Pulmonary artery endothelial cell (primary cell): Measurements from ENCODE around the gene NFATC1. TPM values are rescaled to one million over a fixed set of nuclear protein-coding genes. Genes with fewer than 3 reads are reported as not detected.

Experiments
- DNase-seq: peaks from one replicate; pipeline ENCODE4 v3.0.0-alpha.2; 2011; ENCODE audit warnings: low read depth, low spot score
- total RNA-seq: library from RNA; depleted of rRNA; stranded (reverse); fragments of >200 nt; gene quantifications from 2 replicates; pipeline ENCODE4 v1.2.3, GENCODE V29; 2014

Gene NFATC1
- total RNA-seq, 1 donor from 2014 or later: 4.5 TPM

DNA sequence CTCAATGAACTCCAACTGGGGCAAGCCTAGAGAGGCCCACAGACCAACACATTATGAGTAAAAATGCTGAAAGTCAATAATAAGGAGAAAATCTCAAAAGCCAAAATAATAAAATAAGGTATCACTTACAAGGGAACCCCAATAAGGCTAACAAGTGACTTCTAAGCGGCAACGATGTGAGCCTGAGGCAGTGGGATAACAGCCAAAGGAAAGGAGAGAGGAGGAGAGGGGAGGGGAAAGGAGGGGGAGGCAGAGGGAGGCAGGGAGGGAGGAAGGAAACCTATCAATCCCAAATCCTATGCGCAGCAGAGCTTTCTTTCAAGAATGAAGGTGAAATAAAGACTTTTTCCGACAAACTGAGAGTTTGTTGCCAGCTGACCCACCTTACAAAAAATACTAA lies 6.0 kb upstream of the NFATC1 start:
- no peak for DNase-seq

DNA sequence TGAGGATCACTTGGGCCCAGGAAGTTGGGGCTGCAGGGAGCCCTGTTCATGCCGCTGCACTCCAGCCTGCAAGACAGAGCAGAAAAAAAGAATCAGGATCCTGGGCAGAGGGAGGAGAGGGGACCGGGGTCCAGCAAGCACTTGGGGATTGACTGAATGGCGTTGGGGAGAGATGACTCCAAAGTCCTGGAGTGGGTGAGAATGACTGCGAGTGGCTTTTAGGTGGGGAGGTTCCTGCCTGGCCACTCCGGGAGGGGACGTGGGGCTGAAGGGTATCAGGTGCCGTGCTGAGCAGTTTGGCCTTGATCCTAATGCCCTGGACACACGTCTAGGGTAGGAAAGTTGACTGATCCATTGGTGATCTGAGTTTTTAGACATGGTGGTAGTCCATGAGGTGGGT lies 3.5 kb upstream of the NFATC1 start:
- no peak for DNase-seq

DNA sequence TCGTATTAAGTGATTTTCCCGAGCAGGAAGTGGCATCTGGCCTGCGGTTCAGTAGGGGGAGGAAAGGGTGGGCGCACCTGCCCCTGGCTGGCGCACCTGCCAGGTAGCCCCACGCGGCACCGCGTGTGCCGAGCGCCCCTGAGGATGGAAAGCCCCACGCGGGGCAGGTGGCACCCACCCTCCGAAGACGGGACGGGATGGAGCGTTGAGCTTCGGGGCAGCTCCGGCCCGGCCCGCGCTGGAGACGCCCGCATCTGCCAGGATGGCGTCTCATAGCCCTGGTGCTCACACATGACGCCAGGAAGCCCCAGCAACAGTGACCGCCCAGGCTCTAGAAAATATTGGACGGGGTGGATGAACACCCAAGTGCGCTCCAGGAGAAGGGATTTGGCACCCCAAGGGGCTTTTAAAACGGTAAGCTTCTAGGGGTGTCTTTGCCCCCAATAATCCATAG lies 2.5 kb upstream of the NFATC1 start:
- DNase-seq: no peak

DNA sequence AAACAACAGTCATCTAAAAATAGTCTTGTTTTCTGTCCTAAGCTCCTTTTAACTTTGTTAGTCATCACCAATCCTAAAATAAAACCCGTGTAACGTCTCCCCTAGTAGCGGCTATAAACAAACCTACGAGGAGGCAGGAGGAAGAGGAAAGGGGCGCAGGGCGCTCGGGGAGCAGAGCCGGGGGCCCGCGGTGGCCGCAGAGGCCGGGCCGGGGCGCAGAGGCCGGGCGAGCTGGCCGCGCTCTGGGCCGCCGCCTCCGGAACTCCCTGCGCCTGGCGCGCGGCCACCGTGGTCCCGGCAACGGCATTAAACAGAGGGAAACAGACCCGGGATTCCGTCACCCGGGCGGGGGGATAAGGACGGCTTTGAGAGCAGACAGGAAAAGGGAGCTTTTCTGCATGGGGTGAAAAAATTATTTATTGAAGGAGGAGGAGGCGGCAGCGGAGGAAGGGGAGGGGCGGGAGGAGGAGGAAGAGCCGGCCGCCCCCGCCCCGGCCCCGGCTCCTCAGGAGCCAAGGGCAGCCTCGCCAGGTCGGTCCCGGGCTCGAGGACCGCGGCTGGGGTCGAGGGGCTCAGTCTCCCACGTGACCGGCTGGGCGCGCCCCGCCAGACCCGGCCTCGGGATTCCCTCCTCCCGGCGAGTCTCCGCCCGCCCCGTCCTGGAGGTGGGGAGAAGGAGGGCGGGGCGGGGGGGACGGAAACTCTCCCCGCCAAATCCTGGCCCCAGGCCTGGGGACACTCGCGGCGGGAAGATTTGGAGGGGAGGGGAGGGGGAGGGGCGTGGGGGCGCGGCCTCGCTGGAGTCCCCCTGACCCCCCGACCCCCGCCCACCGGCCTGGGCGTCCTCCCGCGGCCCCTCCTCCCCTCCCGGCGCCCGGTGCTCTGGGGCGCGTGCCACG lies 1.8 kb upstream of the NFATC1 start:
- peak; percentile 87 for DNase-seq

DNA sequence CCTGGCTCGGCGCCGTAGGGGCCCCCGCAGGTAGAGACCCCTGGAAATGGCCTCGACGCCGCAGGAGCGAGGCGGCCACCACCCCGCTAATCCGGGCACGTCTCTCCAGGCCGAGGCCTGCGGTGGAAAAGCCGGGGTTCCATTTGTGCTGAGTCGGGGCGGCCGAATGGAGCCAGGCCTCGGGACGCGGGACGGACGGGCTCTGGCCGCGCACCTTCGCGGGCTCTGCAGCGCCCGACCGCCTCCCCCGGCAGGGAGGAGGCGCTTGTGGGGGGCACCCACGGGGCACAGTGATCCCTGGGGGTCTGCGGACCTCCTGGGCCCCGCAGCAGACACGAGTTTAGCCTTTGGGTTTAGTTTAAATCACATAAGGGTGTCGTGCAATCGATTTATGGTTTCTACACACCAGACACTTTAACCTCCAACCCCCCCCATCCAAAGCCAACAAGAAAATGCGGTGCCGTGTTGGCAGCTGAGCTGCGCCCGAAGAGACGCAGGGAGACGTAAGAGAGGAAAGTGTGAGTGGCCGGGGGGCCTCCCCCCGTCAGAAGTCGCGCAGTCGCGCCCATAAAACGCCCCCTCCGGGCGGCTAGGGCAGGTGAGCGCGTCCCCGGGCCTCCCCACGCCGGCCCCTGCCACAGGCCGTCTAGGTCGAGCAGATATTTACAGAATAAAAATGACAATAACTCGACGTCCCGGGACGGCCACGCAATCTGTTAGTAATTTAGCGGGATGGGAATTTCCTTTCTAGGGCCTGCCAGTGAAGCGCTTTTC lies 1.0 kb upstream of the NFATC1 start:
- DNase-seq: no peak

DNA sequence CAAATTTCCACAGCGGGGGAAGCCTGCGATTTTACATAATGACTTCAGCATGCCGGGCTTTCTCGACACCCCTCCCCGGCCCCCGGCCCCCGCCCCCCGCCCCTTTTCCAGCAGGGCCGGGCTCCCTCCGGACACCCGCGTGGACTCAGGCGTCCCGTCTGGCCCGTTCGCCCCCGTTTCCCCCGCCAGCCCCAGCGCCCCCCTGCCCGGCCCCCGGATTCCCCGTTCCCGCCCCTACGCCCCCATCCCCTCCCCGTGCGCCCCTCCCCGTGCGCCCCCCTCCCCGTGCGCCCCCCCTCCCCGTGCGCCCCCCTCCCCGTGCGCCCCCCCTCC lies 456 bp upstream of the NFATC1 start:
- DNase-seq: no peak

DNA sequence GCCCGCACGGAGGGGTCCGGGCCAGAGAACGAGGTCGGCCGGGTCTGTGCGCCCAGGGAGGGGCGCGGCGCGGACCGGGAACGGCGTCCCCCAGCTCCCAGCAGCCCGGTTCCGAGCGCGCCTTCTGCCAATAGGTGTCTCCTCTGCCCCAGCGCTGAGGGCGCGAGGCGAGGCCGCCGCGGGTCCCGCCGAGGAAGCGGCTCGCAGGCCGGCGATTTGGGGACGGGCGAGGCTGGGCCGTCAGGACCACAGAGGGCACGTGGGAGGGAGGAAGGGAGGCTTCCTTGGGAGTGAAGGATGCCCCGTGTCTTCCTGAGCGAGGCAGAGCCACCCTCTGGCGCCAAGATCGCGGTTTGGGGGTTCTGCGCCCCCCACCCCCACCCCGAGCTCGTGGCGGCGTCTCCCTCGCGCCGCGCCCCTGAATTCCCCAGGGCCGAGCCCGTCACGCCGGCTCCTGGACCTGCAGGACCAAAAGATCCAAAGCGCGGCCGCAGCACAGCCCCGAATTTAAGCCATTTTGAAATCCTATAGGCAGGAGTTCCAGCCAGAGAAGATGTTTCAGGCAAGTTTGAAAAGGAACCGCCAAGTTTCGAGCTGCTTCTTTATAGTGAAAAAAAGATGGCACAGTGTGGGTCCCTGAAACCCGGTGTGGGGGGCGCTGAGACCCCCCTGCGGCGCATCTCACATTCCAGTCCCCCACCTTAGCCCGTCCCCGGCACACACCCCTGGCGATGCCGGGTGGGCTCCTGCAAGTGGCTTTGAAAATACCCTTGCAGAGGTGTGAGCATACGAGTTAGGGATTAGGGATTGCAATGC lies 909 bp downstream of the NFATC1 start:
- no peak for DNase-seq

DNA sequence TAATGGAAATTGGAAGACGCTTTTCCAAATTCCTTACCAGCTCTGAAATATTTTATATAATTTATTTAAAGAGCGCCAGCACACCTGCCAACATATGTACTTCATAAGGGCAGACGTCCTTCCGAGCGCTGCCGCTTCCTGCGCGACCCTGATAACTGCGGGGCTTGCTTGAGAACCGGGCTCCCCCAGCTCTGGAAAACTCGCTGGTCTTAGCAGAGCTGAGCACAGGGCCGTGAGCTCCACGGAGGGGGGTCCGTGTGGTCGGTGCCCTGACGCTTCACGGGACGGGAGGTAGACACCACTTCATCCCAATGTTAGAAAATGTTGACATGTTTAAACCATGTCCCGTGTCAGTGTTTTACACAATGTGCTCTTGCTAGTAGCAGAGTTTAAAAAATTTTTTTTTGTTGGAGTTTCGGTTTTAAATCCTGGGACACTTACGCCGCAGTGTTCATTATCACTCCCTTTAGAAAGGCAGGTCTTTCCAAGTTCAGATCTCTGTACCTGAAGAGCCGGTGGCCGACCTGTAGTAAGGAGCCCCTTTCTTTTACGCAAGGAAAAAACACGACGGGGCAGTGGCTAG lies 1.6 kb downstream of the NFATC1 start:
- no peak for DNase-seq

DNA sequence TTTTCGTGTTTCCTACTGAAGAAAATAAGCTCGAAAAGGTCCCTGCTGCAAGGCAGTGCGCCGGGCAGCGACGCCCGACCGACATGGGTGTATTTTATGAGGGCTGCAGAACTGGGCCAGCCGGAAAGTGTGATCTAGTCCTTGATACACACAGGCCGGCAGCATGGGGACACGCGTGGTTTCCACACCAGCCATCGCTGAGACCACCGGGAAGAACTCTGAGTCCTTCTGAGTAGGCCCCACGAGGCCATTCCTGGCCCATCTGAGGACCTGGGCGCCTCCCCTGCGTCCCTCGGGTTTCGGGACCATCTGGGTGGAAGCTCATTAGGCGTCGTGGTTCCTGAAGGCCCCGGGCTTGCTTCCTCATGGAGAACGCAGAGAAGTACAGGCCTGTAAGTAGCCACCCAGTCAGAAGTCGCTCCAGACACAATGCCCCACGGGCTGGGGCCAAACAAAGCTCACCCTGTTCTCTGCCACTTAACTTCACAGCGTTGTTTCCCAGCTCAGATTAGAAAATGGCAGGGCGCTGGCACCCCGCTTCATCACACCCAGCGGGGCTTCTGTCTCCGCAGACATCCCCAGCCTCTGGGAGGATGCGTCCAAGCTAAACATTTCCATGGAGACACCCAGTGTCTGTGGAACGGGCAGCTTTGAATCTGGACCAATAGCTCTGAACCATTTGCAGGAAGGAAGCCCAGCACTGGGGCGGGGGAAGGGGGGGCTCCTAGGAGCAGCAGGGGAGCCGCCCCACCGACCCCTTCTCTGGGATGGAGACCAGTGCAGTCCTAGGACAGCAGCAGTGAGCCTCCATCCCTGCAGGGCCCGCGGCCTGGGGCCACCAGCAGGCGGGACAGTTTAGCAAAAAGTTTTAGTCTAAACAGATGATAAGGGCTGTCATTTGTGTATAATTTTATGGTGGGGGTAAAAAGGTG lies 2.4 kb downstream of the NFATC1 start:
- DNase-seq: no peak

DNA sequence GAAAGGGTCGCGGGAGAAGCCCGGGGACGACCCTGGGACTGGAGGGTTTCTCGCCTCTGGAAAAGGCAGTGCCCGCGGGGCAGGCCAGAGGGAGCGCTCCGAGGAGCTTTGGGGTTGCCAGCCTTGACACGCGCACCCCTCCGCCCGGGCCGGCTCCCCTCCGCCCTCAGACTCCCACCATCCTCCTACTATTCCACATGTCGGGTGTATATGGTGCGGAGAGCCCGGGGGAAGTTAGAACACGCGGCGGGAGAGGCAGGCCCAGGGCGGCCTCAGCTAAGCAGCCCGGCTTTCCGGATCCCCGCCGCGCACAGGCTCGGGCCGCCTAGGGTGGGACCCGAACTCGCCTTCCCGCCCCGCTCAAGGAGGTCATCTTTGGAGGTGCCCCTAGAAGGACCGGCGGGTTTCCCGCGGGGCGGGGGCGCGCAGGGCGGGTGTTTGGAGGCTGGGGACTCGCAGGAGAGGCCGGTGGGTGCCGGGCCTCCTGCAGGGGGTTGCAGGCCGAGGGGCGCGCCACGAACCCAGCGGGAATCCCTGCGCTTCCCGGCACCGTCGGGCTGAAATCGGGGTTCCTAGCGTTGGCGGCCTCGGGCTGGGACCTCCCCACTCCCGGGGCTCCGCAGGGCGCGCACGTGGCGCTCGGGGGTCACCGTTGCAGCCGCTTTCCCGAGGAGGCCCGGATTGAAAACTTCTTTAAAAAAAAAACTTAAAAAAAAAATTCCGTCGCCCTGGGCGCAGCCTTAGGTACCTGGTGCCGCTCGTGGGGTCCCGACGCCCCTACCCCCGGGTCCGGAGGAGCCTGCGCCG lies 3.7 kb downstream of the NFATC1 start:
- no peak for DNase-seq

DNA sequence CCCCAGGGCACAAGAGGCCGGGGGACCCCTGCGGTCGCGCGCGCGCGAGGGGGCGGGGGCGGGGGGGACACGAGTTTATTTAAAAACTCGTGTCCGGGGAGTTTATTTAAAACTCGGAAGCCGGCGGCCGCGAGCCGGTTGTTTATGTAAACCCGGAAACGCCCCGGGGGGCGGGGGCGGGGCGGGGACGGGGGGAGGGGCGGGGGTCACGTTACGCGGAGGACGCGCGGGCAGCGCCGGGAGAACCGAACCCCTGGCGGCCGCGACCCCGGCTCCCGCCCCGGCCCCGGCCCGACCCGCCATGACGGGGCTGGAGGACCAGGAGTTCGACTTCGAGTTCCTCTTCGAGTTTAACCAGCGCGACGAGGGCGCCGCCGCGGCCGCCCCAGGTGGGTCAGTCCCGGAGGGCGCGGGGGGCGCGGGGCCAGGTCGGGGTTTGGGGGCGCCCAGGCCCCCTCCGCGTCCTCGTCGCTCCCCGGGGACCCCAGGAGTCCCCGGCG lies 4.4 kb downstream of the NFATC1 start:
- no peak for DNase-seq

DNA sequence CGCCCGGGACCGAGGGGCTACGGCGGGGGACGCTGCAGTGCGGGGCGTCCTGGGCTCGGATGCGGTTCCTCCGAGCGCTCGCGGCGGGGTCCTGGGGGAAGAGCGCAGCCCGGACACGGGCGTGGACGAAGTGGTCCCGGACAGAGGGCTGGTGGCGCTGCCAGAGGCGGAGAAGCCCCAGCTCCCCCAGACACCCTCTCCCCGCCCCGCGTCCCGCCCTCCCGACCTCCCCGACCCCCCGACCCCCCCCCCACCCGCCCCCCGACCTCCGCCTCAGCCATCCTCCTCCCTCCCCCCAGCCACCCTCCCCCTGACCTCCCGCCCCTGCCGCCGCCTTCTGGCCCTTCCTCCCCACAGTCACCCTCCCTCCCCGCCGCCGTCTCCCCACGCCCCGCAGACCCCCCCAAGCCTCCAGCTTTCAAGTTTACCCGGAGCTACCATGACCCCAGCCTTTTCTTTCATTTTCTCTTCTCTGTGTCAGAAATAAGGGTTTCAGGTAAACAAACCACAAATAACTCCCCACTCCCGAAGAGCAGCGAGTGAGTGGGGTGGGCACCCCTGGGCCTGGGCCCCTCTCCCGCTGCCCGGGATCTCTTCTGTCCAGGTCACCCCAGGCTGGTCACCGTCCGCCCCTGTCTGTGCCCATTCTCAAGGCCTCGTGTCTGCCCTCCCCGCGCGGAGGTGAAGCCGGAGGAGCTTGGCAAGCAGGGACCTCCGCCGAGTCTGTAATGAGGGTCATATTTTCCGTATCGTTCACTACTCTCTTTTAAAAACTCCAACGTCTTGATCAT lies 5.1 kb downstream of the NFATC1 start:
- DNase-seq: no peak

DNA sequence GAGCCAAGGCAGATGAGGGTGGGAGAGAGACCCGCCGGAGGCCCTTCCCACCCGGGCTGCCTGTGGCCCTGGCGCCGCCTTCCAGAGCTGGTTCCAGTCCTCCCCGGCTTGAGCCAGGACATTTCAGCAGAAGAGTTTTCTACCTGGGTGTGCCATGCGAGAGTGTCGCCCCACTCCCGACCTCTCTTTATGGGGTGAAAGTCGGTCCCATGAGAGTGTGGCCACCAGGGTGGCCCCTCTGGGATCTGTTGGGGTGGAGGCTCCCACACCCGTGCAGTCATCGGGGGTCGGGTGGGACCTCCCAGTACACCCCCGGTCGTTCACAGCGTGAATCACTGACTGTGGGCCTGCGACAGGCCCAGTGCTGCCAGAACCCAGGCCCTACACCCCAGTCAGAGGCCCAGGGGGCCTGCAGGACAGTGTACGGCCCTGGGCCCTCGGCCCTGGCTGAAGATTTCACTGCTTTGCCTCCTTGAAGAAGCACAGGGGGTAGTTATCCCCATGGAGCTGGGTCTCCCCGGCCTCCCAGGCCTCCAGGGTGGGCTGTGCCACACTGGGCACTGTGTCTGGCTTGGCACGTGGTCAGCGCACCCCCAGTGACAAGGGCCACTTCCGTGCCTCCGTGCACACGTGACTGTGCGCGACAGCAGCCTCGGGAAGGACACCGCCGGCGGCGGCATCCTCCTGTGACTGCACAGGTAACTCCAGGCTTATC lies 5.9 kb downstream of the NFATC1 start:
- DNase-seq: no peak

DNA sequence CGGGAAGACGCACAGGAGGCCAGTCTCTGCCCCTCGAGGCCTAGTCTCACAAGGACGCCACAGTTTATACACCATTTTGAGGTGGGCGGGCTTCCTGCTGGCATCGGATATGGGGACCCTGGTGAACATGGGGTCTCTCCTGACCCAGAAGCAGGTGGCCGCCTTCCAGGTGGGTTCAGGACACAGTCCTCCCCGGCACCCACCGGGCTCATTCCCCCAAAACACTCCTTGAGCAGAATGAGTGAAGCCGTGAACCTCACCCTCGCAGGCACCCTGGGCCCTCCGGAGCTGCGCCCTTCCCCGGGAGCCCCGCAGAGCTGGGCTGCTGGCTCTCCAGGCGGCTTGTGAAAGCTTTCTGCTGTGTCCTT lies 6.5 kb downstream of the NFATC1 start:
- no peak for DNase-seq

DNA sequence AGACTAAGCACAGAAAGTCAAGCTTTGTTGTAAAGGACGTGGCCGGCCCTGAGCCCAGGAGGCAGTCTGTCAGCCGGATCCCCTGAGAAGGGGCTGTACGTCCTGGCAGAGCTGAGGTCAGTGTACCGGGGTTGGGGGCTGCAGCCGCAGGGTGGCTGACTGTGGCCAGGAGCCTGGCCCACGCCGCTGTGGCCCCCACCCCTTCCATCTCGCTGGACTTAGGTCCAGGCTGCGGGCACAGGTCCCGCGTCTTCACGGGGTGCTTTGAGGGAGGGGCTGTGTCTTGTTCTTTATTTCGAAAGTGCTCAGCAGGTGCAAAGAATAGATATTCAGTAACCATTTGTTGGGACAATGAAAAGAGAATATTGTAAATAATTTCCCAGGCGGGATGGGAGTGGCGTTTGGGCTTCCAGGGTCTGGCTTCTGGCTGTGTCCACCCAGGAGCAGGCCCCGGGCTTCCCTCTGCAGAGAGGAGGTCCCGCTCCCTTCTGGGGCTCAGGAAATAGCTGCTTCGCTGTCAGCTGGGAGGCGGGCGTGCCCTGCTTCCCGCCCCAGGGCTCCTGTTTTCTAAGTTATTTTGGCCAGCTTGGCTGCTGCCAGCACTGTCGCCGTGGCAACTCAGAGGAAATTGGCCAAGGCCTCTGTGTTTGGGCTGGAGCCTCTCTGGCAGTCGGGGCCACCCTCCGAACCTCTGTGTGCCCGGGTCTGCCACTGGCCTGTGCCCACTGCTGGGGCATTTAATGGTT lies 7.4 kb downstream of the NFATC1 start:
- no peak for DNase-seq

DNA sequence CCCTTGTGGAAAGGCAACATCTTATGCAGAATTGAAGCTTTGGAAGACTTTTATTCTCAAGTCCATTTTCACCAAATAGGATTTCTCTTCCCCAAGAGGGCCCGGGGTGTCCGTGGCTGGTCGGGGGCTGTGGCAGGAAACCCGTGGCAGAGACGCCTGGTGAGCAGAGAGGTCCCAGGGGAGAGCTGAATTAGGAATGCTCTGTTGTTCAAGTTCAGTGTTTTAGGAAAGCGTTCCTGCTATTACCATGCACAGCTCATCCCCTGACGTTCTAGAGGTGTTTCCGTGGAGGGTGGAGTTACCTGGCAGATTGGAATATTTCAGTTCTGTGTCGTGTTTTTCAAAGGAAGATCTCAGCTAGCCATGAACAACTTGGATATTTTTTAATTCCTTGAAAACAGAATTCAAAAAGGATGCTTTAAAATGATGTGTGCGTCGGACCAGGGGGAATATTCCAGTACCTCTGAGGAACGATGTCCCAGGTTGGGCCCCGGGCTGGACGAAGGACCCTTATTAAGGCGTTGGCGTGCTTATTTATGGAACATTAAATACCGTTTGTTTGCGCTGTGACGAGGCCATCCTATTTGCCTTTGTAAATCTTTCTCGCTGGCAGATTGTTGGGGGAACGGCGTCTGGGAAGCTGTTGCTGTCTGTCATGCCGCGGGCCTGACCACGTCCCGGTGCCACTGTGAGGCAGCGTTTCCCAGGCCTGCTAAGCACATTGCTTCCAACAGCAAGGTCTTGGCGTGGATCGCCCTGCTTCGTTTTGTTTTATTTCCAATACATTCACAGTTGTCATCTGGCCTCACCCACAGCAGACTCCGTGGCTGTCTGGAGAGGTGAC lies 8.2 kb downstream of the NFATC1 start:
- DNase-seq: no peak
